ENCODE measurements around the gene MGAT5.

MGAT5 gene

DNA sequence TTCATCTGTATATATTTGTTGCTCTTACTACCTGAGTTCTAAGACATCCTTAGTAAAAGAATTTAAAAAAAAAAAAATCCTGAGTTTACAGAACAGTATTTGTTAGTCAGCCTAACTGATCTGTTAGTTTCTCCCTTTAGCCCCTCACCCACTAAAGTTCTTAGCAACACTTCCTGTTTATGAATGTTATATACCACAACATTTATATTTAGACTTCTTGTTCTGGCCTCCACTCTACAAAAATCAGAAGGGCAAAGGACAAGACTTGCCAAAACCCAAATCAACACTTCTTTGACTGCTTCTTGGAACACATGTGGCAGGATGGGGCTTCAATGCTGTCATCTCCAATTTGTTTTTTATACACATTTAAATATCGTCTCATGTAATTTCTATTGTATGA lies 71.1 kb downstream of the MGAT5 start:
- no peak for DNase-seq
- intact Hi-C loops (cut with DNase I), result no loop called here

DNA sequence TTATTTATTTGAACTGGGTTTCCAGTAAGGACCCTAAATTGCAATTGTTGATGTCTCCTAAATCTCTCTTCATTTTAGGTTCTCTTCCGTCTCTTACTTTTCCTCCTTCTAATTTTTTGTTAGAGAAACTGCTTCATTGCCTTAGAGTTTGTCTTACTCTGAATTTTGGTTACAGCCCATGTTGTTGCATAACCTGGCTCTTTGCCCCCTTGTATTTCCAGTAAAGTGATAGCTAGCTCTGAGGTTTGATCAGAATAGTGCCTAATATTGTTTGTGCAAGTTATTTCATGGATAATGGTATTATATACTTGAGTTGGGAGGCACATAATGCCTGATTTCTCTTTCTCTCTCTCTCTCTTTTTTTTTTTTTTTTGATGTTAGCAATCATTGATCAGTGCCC lies 71.8 kb downstream of the MGAT5 start:
- no peak for DNase-seq
- intact Hi-C loops (cut with DNase I), result no loop called here

DNA sequence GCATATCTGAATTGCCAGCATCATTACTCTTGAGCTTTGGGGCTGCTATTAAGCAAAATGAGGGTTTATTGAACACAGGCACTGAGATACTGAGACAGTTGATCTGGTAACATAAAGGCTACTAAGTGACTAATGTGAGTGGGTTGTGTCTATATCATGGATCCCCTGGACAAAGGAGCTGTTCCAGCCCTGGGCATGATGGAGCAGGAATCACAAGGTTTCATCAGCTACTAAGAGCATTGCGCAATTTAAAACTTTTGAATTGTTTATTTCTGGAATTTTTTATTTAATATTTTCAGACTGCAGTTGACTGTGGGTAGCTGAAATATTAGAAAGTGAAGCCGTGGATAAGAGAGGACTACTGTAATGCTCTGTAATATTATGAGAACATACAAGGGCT lies 73.5 kb downstream of the MGAT5 start:
- intact Hi-C loops (cut with DNase I), result no loop called here
- no peak for DNase-seq

DNA sequence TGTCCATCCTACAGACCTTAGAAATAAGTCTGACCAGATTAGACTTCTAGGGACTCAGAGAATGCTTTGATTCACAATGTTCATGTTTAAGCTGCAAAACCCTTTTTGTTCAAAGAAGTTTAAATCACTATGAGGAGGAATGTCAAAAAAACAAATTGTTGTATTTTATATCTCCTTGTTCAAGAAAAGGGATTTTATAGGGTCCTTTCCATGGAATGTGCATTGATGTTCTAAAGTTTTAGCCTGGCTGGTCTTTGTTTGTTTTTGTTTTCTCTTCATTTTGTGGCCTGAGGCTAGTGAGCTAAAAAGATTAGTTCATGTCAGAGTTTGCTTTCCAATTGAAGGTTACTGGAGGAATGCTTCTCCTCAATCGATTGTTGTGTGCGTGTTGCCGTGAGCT lies 77.2 kb downstream of the MGAT5 start:
- DNase-seq, result no peak
- intact Hi-C loops (cut with DNase I), result no loop called here

DNA sequence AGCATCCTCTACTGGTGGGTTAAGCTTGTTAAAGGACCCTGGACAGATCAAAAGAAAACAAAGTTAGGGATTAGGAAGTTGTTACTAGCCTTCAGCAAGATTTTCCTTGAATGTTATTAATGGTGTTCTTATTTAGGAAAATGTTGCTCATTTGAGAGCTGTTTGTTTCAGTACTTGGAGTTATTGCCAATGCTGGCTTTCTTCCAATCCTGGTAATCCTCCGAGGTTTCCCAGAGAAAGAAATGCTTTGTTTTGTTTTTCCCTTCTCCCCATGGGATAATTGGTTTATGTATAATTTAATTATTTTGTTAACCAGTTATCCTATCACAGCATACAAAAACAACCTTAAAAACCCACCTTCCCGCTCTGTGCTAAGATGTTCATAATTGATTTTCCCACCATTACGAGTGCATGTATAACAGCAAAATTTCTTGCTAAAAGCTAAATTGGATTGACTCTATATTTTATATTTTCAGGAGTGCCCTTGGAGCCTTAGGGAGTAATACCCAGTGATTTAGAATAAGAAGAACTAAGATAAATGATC lies 79.8 kb downstream of the MGAT5 start:
- no peak for DNase-seq
- intact Hi-C loops (cut with DNase I), result no loop called here

DNA sequence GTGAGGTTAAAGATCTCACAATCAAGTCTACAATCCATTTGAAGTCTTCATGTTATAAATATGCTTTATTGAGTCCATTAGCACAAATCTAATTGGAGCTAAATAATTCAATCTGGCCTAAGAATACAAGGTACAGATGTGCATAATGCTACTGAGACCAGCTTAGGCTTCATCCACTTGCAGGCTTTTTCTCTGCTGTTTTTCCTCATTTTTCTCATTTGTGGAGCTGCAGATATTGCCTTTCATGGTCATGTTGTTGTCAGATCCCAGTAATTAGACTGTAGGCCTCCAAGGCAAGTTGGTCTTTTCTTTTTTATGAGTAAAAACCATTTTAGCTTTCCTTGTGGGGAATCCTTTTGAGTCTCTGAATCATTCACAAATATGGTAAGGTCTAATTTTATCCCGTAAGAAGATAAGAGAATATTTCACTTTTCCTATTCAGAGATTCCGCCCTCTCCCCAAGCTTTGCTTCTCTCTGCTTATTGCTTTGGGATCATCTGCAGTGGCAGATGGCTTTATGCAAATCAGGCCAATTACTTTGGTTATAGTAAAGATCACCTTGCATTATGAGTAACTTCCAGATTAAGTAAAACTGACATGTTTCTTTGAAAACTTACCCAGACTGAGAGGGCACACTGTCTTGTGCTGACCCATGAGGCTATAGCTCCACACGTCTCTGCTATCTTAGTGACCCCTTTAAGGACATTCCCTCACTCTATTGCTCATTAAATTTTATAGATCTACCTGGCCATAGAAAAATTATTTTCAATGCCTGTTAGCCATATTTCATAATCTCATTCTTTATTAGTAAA lies 80.9 kb downstream of the MGAT5 start:
- intact Hi-C loops (cut with DNase I), result no loop called here
- DNase-seq, result no peak

DNA sequence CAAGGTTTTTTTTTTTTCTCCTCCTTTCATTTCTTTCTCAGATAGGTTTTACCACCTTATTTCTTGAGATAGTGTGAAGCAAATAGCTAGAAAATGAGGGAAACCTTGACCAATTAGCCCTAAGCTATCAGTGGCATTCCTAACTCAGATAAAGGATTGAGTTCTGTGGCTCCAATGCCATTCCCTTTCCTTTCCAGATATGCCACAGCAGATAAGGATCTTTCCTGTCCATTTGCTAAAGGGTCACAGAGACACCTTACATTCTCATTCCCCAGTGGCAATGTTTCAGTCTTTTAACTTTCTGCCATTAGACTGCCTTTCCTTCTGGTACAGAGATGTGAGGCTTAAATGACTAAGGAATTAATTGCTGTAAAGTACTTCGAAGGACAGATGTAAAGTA lies 81.7 kb downstream of the MGAT5 start:
- no peak for DNase-seq
- intact Hi-C loops (cut with DNase I), result no loop called here

DNA sequence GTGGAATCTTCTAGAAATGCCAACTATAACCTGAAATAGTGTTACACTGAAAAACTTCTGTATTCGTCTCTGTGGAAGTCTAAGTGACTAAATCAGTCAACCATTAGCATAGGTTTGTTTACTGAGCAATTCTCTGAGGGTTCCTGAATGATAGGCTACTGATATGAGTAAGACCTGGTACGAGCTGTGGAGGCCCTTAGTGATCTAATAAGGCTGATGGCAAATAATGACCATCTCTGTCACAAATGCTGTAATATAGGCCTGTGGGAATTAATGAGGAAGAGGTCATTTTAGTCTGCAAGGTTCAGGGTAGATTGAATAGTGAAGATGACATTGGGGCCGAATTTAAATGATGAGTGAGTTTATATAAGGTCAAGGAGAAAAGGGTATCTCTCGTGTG lies 82.5 kb downstream of the MGAT5 start:
- DNase-seq, result no peak
- intact Hi-C loops (cut with DNase I), result no loop called here

DNA sequence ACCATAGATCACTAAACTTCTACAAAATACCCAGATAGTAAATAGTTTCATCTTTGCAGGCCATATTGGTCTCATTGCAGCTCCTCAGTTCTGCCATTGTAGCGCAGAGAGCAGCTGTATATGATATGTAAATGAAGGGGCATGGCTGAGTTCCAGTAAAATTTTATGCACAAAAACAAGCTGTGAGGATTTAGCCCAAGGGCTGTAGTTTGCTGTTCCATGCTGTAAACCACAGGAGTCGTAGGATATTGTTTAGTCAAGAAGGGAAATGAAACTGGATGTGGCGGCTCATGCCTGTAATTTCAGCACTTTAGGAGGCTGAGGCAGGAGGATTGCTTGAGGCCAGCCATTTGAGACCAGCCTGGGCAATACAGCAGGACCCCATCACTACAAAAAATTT lies 83.0 kb downstream of the MGAT5 start:
- no peak for DNase-seq
- intact Hi-C loops (cut with DNase I), result no loop called here

DNA sequence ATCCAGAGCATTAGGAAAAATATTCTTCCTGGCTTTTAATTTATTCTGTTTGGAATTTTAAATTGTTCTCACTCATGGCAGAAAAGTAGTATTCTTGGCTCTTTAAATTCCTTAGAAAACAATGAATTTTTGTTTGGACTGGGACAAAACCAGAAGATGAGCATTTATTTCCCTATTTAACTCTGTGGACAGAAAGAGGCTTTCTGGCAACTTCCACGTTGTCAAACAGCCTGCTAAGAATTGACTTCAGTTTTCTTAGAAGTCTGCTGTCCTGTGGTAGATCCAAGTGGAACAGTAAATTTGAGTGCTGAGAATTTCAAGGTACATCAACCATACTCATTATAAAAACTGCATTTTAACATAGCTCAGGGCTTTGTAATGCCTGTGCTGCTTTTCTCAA lies 83.8 kb downstream of the MGAT5 start:
- DNase-seq, result no peak
- intact Hi-C loops (cut with DNase I), result no loop called here

DNA sequence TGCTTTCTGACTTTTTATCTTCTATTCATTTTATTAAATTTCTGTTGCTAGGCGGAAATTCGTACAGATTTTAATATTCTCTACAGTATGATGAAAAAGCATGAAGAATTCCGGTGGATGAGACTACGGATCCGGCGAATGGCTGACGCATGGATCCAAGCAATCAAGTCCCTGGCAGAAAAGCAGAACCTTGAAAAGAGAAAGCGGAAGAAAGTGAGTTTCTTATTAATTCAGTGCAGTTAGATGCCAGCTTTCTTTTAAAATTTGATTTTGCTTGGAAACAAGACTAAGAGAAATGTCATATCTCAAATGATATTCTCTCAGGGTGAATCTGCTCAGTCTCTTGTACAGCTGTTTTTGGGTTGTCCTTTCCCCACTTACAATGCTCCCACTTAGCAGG lies 84.3 kb downstream of the MGAT5 start:
- intact Hi-C loops (cut with DNase I), result no loop called here
- DNase-seq, result no peak

DNA sequence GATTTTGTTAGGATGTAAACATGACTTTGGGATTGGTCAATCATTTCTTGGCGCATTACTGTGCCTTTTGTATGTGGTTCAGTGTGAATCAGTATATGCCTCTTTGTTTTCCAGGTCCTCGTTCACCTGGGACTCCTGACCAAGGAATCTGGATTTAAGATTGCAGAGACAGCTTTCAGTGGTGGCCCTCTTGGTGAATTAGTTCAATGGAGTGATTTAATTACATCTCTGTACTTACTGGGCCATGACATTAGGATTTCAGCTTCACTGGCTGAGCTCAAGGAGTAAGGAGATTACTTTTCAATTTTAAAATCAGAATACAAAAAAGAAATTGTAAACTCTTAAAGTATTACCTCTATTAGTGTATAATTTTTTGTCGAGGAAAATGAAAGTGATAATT lies 87.6 kb downstream of the MGAT5 start:
- intact Hi-C loops (cut with DNase I), result no loop called here
- DNase-seq, result no peak

DNA sequence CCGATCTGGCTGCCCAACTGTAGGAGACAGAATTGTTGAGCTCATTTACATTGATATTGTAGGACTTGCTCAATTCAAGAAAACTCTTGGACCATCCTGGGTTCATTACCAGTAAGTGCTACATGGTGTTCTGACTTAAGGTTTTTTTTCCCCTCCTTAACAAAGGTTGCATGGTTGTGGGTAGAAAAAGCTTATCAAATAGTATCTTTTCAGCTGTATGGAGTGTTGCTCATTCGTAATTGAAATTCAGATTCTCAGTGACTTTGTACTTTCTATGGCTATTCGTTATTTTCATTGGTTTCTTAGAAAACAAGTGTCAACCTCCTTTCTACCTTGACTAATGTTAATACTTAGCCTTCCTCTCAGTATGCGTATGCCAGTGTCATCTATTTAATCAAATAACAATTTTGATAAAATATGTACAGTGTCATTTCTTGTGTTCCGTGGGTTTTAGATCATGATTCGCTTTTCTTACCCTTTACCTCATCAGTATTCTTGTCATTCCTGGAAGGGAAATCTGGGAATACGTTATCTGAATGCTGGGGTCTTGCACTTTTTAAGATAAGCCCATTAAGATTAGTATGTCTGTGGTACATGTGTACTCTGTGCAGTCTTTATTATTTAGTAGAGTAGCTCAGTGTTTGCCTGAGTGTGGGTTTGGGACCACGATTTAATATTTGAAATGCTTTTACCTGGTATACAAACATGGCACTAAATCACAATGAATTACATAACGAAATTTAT lies 91.3 kb downstream of the MGAT5 start:
- intact Hi-C loops (cut with DNase I), result no loop called here
- no peak for DNase-seq

DNA sequence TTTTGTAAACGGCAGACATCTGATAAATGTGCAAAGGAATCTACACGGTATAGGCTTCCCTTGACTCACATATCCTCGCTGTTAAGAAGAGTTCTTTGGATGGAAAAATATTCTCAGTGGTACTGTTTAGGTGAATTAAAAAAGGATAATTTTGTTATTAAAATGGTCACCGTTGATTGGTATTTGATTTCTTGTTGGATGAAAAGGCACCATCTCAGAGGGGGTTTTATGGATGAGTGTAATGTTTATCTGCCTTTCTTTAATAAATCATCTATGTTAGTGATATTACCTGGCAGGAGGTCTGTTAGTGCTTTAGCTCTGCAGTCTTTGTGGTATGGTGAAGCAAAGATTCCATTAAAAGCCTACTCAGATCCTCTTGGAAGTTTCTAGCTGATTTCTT lies 92.3 kb downstream of the MGAT5 start:
- intact Hi-C loops (cut with DNase I), result loop anchor here (2.0 kb wide), 1 partner anchor 19 kb away; no protein-coding TSS in a partner anchor
- DNase-seq, result no peak

DNA sequence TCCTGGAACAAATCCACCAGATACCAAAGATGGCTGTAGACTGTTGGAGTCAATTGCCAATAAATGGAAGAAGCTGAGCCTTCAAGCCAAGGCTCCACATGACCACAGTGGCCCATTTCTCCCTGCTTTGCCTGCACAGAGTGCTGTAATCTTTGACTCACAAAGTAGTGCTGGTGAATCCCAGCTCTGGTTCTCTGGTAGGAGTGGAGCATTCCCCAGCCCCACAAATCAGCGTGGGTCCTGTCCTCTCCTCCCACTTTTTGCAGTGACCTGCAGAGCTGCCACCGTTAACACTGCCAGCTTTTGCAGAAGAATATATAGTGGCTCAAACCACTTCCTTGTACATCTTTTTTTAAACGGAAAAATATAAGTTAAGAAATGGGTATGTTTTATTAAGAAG lies 93.9 kb downstream of the MGAT5 start:
- intact Hi-C loops (cut with DNase I), result loop anchor here (2.0 kb wide), 1 partner anchor 17 kb away; no protein-coding TSS in a partner anchor
- no peak for DNase-seq

DNA sequence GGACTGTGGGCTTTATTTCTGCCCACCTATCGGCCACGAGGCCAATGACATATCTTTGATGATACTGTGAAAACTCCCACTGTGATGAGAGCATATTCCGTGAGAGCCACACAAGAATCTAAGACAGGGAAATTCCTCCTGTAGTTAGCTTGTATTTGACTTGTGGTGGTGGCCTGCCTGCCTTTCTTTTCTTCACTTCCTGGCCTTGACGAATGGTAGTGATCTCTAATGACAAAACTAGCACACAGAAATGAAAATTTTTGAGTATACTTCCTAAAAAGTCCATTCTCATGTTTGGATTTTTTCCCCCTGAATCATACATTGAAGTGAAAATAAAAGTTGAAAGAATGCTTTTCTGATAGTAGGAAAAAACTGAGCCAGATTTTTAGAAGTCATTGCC lies 94.4 kb downstream of the MGAT5 start:
- intact Hi-C loops (cut with DNase I), result no loop called here
- DNase-seq, result no peak

DNA sequence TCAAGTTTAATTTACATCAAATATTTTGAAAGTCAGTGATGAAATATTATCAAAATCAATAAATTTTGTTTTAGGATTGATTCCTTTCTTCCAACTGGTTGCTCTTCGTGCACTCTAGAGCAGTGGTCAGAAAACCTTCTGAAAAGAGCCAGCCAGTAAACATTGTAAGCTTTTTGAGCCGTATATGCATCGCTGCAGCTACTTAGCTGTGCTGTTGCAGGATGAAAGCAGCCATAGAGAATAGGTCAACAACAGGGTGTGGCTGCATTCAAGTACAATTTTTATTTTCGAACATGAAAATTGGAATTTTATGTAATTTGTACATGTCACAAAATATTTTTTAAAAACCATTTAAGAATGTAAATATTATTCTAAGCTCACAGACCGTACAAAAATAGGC lies 94.9 kb downstream of the MGAT5 start:
- intact Hi-C loops (cut with DNase I), result no loop called here

DNA sequence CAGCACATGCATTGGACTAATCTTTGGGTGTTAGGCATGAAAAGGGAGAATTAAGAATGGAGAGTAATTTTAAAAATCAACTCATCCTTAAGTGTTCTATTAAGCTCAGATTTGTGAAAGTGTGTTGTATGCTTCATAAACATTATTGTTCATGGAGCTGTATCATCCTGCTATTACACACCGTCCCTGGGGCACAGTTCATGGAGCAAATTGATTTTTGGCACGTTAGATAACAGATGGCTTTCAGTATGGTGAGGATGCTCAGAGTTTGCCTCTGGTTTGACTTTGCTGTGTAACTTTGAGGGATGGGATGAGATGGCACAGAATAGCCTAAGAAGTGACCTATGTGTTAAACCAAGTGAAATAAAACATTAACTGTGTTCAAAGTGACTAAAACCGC lies 97.1 kb downstream of the MGAT5 start:
- intact Hi-C loops (cut with DNase I), result no loop called here
- no peak for DNase-seq

More for the DNA sequence above, 94.9 kb downstream of the MGAT5 start:
- no peak for DNase-seq

DNA sequence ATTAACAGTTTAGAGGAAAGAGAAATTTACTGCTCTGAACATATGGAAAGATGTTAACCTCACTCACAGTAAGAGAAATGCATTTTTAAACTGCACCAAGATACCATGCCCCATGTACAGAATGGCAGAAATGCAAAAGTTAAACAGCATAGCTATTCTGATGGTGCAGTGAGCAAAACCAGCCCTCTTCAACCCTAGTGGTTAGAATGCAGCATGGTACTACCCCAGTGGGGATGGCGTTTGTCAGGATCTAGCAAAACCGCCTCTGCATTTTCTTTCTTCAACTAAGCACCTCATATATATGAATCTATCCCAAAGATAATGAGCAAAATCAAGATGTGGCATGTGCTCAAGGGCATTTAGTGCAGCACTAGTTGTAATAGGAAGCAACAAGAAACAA lies 98.0 kb downstream of the MGAT5 start:
- no peak for DNase-seq
- intact Hi-C loops (cut with DNase I), result no loop called here

DNA sequence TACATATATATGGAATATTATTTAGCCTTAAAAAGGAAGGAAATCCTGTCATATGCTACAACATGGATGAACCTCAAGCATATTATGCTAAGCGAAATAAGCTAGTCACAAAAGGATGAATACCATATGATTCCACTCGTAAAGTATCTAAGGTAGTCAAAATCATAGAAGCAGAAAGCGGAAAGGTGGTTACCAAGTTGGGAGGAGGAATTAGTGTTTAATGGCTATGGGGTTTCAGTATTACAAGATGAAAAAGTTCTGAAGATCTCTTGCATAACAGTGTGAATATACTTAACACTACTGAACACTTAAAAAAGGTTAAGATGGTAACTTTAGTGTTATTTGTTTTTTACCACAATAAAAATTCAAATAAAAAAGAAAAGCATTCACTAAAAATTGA lies 99.0 kb downstream of the MGAT5 start:
- intact Hi-C loops (cut with DNase I), result no loop called here
- DNase-seq, result no peak

DNA sequence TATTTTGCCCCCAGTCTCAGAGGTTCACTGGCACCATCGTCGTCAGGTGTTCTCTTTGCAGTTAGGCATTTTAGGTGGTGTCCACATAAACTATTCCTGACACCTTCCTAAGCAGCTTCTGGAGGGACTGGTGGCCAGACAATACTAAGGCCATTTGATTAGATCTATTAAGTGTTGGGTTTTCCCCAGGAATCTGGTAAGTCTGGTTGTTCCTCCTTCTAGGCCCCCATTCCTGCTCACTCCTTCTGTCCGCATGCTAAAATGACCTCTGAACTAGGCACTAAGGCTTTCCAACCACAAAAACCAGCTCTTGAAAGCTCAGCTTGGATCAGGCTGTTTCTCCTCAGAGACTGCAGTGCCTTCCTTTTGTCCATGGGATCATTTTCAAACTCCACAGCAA lies 100.7 kb downstream of the MGAT5 start:
- no peak for DNase-seq
- intact Hi-C loops (cut with DNase I), result no loop called here

DNA sequence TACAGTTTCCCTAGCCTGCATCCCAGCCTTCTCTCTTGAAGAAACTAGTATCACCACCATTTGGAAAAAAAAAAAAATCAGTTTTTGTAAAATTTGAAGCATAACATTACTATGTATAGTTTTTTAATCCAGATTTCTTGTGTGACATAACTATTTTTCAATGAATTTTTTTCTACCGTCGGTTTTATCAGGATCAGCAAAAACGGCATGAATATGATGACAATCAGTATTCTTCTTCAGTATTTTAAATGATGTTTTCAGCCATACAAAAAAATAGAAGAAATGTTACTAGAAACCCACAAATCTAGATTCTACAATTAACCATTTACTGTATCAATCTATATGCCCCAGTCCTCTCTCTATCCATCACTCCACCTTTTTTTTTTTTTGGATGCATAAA lies 103.9 kb downstream of the MGAT5 start:
- no peak for DNase-seq
- intact Hi-C loops (cut with DNase I), result no loop called here
